Tibial nerve (tissue), 4 donors: Measurements from ENCODE around the gene C12orf57. TPM values are rescaled to one million over a fixed set of nuclear protein-coding genes. Genes with fewer than 3 reads are reported as not detected.

ENCODE experiments used
- DNase-seq, 2 donors: peaks; one replicate each; pipeline ENCODE4 v3.0.0-alpha.2; 2019; ENCODE audit warnings: low spot score in 2 of 2
- H3K27ac ChIP-seq, 4 donors: fragments of 200-600 bp; sonication (generic) in 3 of 4; one replicate each; pipeline ENCODE4 v1.5.1; 2017 to 2019; ENCODE audit warnings: mild to moderate bottlenecking in 1 of 4
- H3K27me3 ChIP-seq, 2 donors: fragments of 200-600 bp; sonication (generic) in 1 of 2; one replicate each; pipeline versions ENCODE4 v1.5.1 to v1.6.0; 2017 to 2019
- H3K36me3 ChIP-seq, 3 donors: fragments of 200-600 bp; sonication (generic); one replicate each; pipeline ENCODE4 v1.5.1; 2018 to 2019
- H3K4me1 ChIP-seq, 4 donors: fragments of 200-600 bp; sonication (generic) in 3 of 4; one replicate each; pipeline ENCODE4 v1.5.1; 2017 to 2019
- H3K4me3 ChIP-seq, 4 donors: fragments of 200-600 bp; sonication (generic) in 3 of 4; one replicate each; pipeline ENCODE4 v1.5.1; 2017 to 2019; ENCODE audit warnings: mild to moderate bottlenecking in 1 of 4, moderate library complexity in 1 of 4
- H3K9me3 ChIP-seq, 4 donors: fragments of 200-600 bp; sonication (generic) in 3 of 4; one replicate each; pipeline ENCODE4 v1.5.1; 2017 to 2019
- CTCF ChIP-seq, 5 experiments: fragments of 200-600 bp in 3 of 5; fragments of 450-650 bp in 2 of 5; sonication (generic) in 3 of 5; IDR thresholded peaks; one replicate each; pipeline ENCODE4 v1.5.1; 2016 to 2019; ENCODE audit warnings: antibody characterized with exemption in 5 of 5, mild to moderate bottlenecking in 3 of 5, moderate library complexity in 2 of 5
- EP300 ChIP-seq, 2 donors: sonication (generic); formaldehyde crosslinking; IDR thresholded peaks; one replicate each; pipeline ENCODE4 v1.6.1; 2017; ENCODE audit warnings: antibody characterized with exemption in 2 of 2, mild to moderate bottlenecking in 1 of 2
- POLR2A ChIP-seq, 2 donors: fragments of 450-650 bp; IDR thresholded peaks; one replicate each; pipeline ENCODE4 v1.6.1; 2017; ENCODE audit warnings: antibody characterized with exemption in 2 of 2, mild to moderate bottlenecking in 2 of 2, moderate library complexity in 2 of 2
- WGBS, 2 donors: methylation state at CpG; one replicate each; pipeline ENCODE4 v1.1.5; 2018; 5-methylcytosine and 5-hydroxymethylcytosine counted together
- total RNA-seq, 4 donors: library from RNA; depleted of rRNA; stranded (reverse); fragments of >200 nt; gene quantifications; one replicate each; pipeline ENCODE4 v1.1.0, GENCODE V29; 2016

The C12orf57 gene
- total RNA-seq, 4 donors from 2014 or later, result 569 to 764 (median 665) TPM

GRCh38 chr12:6970096-6970527 is 26.3 kb downstream of the C12orf57 start:
- 0% methylated on average over 15 to 23 of the region's 31 CpGs for WGBS, 2 donors
- H3K27ac ChIP-seq, result peak overlapping the region; percentile 81 to 93 (median 91)

GRCh38 chr12:6974180-6974579 is 30.4 kb downstream of the C12orf57 start:
- H3K9me3 ChIP-seq, result no peaks in the 10 kb centered on the region
- no peak for DNase-seq
- WGBS, 2 donors, result 84 to 96% methylated on average over 6 of the region's 6 CpGs
- H3K4me1 ChIP-seq, result peaks cover 0 to 24% (median 19%) of the 10 kb centered on the region in 4 donors
- H3K27ac ChIP-seq, result no peak overlapping the region
- TF ChIP-seq EP300 (IDR thresholded peaks at IDR 0.05), result no peak
- no peak for TF ChIP-seq CTCF (IDR thresholded peaks at IDR 0.05)
- no peak for TF ChIP-seq POLR2A (IDR thresholded peaks at IDR 0.05)
- no peaks in the 10 kb centered on the region for H3K27me3 ChIP-seq
- peaks cover 2 to 56% (median 17%) of the 10 kb centered on the region in 3 donors for H3K36me3 ChIP-seq
- no peak overlapping the region for H3K4me3 ChIP-seq

More at GRCh38 chr12:6970096-6970527, 26.3 kb downstream of the C12orf57 start:
- H3K36me3 ChIP-seq, result peaks cover 0 to 56% (median 28%) of the 10 kb centered on the region in 3 donors
- peak overlapping the region; percentile 85 to 91 (median 90) for H3K4me3 ChIP-seq
- H3K9me3 ChIP-seq, result no peaks in the 10 kb centered on the region
- H3K27me3 ChIP-seq, result no peaks in the 10 kb centered on the region
- no peak for DNase-seq
- TF ChIP-seq CTCF (IDR thresholded peaks at IDR 0.05), result no peak
- no peak for TF ChIP-seq EP300 (IDR thresholded peaks at IDR 0.05)
- no peak for TF ChIP-seq POLR2A (IDR thresholded peaks at IDR 0.05)
- peaks cover 0 to 38% (median 28%) of the 10 kb centered on the region in 4 donors for H3K4me1 ChIP-seq

GRCh38 chr12:6975297-6976032 is 31.6 kb downstream of the C12orf57 start:
- H3K4me3 ChIP-seq, result no peak overlapping the region
- peaks cover 0 to 15% (median 12%) of the 10 kb centered on the region in 4 donors for H3K4me1 ChIP-seq
- no peak for TF ChIP-seq CTCF (IDR thresholded peaks at IDR 0.05)
- no peak for TF ChIP-seq EP300 (IDR thresholded peaks at IDR 0.05)
- no peak for TF ChIP-seq POLR2A (IDR thresholded peaks at IDR 0.05)
- no peaks in the 10 kb centered on the region for H3K27me3 ChIP-seq
- 85 to 93% methylated on average over 2 of the region's 2 CpGs for WGBS, 2 donors
- DNase-seq, result no peak
- H3K27ac ChIP-seq, result no peak overlapping the region
- no peaks in the 10 kb centered on the region for H3K9me3 ChIP-seq
- peaks cover 3 to 66% (median 17%) of the 10 kb centered on the region in 3 donors for H3K36me3 ChIP-seq

- Histone ChIP-seq H3K27me3 (no peaks in the 10 kb centered on the region), H3K9me3 (no peaks in the 10 kb centered on the region), H3K36me3 (peaks cover 3 to 88% (median 23%) of the 10 kb centered on the region in 3 donors), H3K27ac (no peak overlapping the region), H3K4me1 (peaks cover 0 to under 1% (median 0%) of the 10 kb centered on the region in 4 donors), H3K4me3 (no peak overlapping the region)
- 75% methylated on average over 10 of the region's 10 CpGs for whole genome bisulfite sequencing, 2 donors
- DNase-seq, result no peak
- no peak for TF ChIP-seq CTCF (IDR thresholded peaks at IDR 0.05)
- TF ChIP-seq EP300 (IDR thresholded peaks at IDR 0.05), result no peak
- no peak for TF ChIP-seq POLR2A (IDR thresholded peaks at IDR 0.05)
Measured at GRCh38 chr12:6977653-6978052, 33.8 kb downstream of the C12orf57 start.

DNA sequence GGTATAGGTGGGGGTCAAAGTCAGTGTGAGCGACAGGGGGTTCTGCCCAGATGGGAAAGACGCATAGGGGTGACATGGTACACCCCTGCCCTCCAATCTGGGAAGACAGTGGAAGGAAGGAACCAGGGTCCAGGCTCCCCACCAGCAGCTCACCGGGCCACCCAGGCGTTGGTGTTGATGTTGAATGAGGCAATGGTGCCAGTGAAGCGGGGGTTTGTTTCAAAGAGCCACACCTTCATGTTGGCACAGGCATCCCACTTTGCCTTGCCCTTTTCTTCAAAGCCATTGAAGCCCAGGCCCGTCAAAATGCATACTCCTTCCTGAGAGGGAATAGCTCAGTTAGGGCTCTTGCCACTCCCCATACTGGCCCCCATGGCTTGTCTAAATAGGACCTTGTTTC is 34.4 kb downstream of the C12orf57 start:
- H3K4me3 ChIP-seq, result no peak overlapping the region
- no peaks in the 10 kb centered on the region for H3K4me1 ChIP-seq
- no peaks in the 10 kb centered on the region for H3K27me3 ChIP-seq
- peaks cover 3 to 93% (median 23%) of the 10 kb centered on the region in 3 donors for H3K36me3 ChIP-seq
- 84 to 86% methylated on average over 6 of the region's 6 CpGs for WGBS, 2 donors
- DNase-seq, result no peak
- H3K9me3 ChIP-seq, result no peaks in the 10 kb centered on the region
- no peak overlapping the region for H3K27ac ChIP-seq
- TF ChIP-seq EP300 (IDR thresholded peaks at IDR 0.05) (no peak), CTCF (IDR thresholded peaks at IDR 0.05) (no peak), POLR2A (IDR thresholded peaks at IDR 0.05) (no peak)
